GM18867 (cell line): ENCODE results near the gene WNT8B.

ENCODE experiments used
- ATAC-seq: cut with Tn5 transposase; IDR thresholded peaks from one replicate; pipeline ENCODE4 v1.9.1; 2021; ENCODE audit warnings: mild to moderate bottlenecking, moderate library complexity; ENCODE audit not compliant: unreplicated experiment

Gene WNT8B

GRCh38 chr10:100482834-100483185 lies 20.0 kb downstream of the WNT8B start:
- ATAC-seq = no peak

- no peak for ATAC-seq
Measured at GRCh38 chr10:100483876-100484666, 21.3 kb downstream of the WNT8B start.

GRCh38 chr10:100485366-100485765 lies 22.6 kb downstream of the WNT8B start:
- no peak for ATAC-seq

GRCh38 chr10:100485801-100486495 lies 23.1 kb downstream of the WNT8B start:
- ATAC-seq = no peak

GRCh38 chr10:100487529-100487928 lies 24.7 kb downstream of the WNT8B start:
- no peak for ATAC-seq

GRCh38 chr10:100489396-100489795 lies 26.6 kb downstream of the WNT8B start:
- no peak for ATAC-seq

- no peak for ATAC-seq
Measured at GRCh38 chr10:100490531-100490930, 27.7 kb downstream of the WNT8B start.

GRCh38 chr10:100496567-100496966 lies 33.8 kb downstream of the WNT8B start:
- no peak for ATAC-seq

- no peak for ATAC-seq
Measured at GRCh38 chr10:100498059-100498458, 35.2 kb downstream of the WNT8B start.

- ATAC-seq = no peak
Measured at GRCh38 chr10:100501423-100501822, 38.6 kb downstream of the WNT8B start.

GRCh38 chr10:100502926-100503494 lies 40.2 kb downstream of the WNT8B start:
- ATAC-seq = no peak

- ATAC-seq = no peak
Measured at GRCh38 chr10:100504096-100504495, 41.3 kb downstream of the WNT8B start.

GRCh38 chr10:100505164-100505563 lies 42.4 kb downstream of the WNT8B start:
- no peak for ATAC-seq

- ATAC-seq = no peak
Measured at GRCh38 chr10:100506596-100507356, 44.0 kb downstream of the WNT8B start.

GRCh38 chr10:100507357-100507732 lies 44.5 kb downstream of the WNT8B start:
- ATAC-seq = no peak

GRCh38 chr10:100508266-100508665 lies 45.5 kb downstream of the WNT8B start:
- ATAC-seq = no peak

- no peak for ATAC-seq
Measured at GRCh38 chr10:100508691-100509150, 45.9 kb downstream of the WNT8B start.

- no peak for ATAC-seq
Measured at GRCh38 chr10:100509241-100509840, 46.5 kb downstream of the WNT8B start.

- ATAC-seq = peak; percentile 72
Measured at GRCh38 chr10:100510533-100511308, 47.9 kb downstream of the WNT8B start.

GRCh38 chr10:100515612-100516011 lies 52.8 kb downstream of the WNT8B start:
- ATAC-seq = no peak
